H1 (cell line): ENCODE measurements around the gene KANSL1L. TPM values are rescaled to one million over a fixed set of nuclear protein-coding genes. Genes with fewer than 3 reads are reported as not detected.

Experiments used
- GABPA ChIP-seq: IDR thresholded peaks from 2 replicates; pipeline ENCODE4 v1.6.1; 2011; ENCODE audit warnings: mild to moderate bottlenecking, low read length, moderate library complexity, borderline replicate concordance; ENCODE audit not compliant: insufficient read depth
- HDAC2 ChIP-seq, 2 experiments: fragments of 300-600 bp in 1 of 2; sonication (generic) in 1 of 2; IDR thresholded peaks; 2 replicates each; pipeline ENCODE4 v1.6.1; 2011 to 2012; ENCODE audit warnings: low read depth in 2 of 2, low read length in 2 of 2, mild to moderate bottlenecking in 2 of 2, moderate library complexity in 2 of 2, borderline replicate concordance in 1 of 2, inconsistent platforms in 1 of 2
- HDAC6 ChIP-seq: IDR thresholded peaks from one replicate; pipeline ENCODE4 v1.7.1; 2012; ENCODE audit warnings: low read depth, mild to moderate bottlenecking, inconsistent platforms, low read length, moderate library complexity
- NANOG ChIP-seq: IDR thresholded peaks from 2 replicates; pipeline ENCODE4 v1.6.1; 2011; ENCODE audit warnings: low read length, low read depth, mild to moderate bottlenecking, inconsistent platforms; ENCODE audit not compliant: insufficient read depth, poor library complexity, severe bottlenecking
- SUZ12 ChIP-seq: fragments of 200-600 bp; sonication (generic); IDR thresholded peaks from 2 replicates; pipeline ENCODE4 v1.6.1; 2012; ENCODE audit warnings: mild to moderate bottlenecking, inconsistent platforms, low read length, moderate library complexity, mixed read lengths
- TEAD4 ChIP-seq: IDR thresholded peaks from 2 replicates; pipeline ENCODE4 v1.6.1; 2012; ENCODE audit warnings: low read depth, low read length, inconsistent platforms, mixed read lengths
- YY1 ChIP-seq: IDR thresholded peaks from 2 replicates; pipeline ENCODE4 v1.6.1; 2011; ENCODE audit warnings: low read depth, mild to moderate bottlenecking, low read length
- polyA plus RNA-seq, 7 experiments: library from polyadenylated mRNA; depleted of rRNA in 3 of 7; stranded (reverse) in 5 of 7; unstranded in 2 of 7; fragments of >200 nt in 5 of 7; fragments of 200-250 nt in 2 of 7; gene quantifications; 1 replicate in 5 of 7; 2 replicates in 1 of 7; 4 replicates in 1 of 7; pipeline versions ENCODE4 v1.2.1 to v1.2.3, GENCODE V29; 2011 to 2013; ENCODE audit warnings: missing spikeins in 2 of 7, mixed read lengths in 2 of 7
- total RNA-seq: library from RNA; stranded (reverse); fragmentation: NEBNext Ultra II Directional; extraction: Animal tissue kit (Norgen Biotek cat#: 25700); gene quantifications from 2 replicates; pipeline ENCODE4 v1.2.1, GENCODE V29; 2021
- TF ChIP-seq, protein P1 (sequence below): fragments of 300-600 bp; sonication (generic); IDR thresholded peaks from 2 replicates; pipeline ENCODE4 v1.7.1; 2012; ENCODE audit warnings: low read length, moderate library complexity, mild to moderate bottlenecking, inconsistent platforms; ENCODE audit not compliant: insufficient replicate concordance

Gene KANSL1L
- total and polyA plus RNA-seq, 2 of the 8 experiments (the other 6 are each of a cell fraction or from before 2014, with no cell fraction given): 5.4 to 17.2 TPM

DNA sequence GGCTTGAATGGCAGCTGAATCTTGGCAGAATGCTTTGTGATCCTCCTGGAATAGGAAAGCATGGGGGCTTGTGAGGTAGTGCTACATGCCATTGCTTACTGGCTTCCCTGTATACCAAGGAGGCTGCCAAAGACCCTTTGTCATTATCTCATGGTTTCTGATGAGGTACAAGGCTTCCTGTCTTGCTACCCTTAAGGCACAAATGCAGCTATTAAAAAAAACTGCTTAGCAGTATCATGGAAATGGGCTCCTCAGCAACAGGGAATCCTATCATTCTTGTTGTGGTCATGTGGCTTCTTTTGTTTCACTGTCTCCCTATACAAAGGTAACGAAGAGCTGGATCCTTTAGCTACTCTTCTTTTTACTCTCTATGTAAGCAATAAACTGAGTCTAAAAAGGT lies 6.6 kb upstream of the KANSL1L start (continued):
- TF ChIP-seq HDAC2 (IDR thresholded peaks at IDR 0.05; ENCODE audit: borderline replicate concordance in 1 of 2, low read depth in 2 of 2, low read length in 2 of 2) (no peak), NANOG (no peak), HDAC6 (no peak), SUZ12 (no peak), YY1 (0 out of 2 replicates have a peak, but pooled peaks have one; percentile 36), GABPA (no peak), TEAD4 (0 out of 2 replicates have a peak, but pooled peaks have one; percentile 20)
- TF ChIP-seq, protein P1, sequence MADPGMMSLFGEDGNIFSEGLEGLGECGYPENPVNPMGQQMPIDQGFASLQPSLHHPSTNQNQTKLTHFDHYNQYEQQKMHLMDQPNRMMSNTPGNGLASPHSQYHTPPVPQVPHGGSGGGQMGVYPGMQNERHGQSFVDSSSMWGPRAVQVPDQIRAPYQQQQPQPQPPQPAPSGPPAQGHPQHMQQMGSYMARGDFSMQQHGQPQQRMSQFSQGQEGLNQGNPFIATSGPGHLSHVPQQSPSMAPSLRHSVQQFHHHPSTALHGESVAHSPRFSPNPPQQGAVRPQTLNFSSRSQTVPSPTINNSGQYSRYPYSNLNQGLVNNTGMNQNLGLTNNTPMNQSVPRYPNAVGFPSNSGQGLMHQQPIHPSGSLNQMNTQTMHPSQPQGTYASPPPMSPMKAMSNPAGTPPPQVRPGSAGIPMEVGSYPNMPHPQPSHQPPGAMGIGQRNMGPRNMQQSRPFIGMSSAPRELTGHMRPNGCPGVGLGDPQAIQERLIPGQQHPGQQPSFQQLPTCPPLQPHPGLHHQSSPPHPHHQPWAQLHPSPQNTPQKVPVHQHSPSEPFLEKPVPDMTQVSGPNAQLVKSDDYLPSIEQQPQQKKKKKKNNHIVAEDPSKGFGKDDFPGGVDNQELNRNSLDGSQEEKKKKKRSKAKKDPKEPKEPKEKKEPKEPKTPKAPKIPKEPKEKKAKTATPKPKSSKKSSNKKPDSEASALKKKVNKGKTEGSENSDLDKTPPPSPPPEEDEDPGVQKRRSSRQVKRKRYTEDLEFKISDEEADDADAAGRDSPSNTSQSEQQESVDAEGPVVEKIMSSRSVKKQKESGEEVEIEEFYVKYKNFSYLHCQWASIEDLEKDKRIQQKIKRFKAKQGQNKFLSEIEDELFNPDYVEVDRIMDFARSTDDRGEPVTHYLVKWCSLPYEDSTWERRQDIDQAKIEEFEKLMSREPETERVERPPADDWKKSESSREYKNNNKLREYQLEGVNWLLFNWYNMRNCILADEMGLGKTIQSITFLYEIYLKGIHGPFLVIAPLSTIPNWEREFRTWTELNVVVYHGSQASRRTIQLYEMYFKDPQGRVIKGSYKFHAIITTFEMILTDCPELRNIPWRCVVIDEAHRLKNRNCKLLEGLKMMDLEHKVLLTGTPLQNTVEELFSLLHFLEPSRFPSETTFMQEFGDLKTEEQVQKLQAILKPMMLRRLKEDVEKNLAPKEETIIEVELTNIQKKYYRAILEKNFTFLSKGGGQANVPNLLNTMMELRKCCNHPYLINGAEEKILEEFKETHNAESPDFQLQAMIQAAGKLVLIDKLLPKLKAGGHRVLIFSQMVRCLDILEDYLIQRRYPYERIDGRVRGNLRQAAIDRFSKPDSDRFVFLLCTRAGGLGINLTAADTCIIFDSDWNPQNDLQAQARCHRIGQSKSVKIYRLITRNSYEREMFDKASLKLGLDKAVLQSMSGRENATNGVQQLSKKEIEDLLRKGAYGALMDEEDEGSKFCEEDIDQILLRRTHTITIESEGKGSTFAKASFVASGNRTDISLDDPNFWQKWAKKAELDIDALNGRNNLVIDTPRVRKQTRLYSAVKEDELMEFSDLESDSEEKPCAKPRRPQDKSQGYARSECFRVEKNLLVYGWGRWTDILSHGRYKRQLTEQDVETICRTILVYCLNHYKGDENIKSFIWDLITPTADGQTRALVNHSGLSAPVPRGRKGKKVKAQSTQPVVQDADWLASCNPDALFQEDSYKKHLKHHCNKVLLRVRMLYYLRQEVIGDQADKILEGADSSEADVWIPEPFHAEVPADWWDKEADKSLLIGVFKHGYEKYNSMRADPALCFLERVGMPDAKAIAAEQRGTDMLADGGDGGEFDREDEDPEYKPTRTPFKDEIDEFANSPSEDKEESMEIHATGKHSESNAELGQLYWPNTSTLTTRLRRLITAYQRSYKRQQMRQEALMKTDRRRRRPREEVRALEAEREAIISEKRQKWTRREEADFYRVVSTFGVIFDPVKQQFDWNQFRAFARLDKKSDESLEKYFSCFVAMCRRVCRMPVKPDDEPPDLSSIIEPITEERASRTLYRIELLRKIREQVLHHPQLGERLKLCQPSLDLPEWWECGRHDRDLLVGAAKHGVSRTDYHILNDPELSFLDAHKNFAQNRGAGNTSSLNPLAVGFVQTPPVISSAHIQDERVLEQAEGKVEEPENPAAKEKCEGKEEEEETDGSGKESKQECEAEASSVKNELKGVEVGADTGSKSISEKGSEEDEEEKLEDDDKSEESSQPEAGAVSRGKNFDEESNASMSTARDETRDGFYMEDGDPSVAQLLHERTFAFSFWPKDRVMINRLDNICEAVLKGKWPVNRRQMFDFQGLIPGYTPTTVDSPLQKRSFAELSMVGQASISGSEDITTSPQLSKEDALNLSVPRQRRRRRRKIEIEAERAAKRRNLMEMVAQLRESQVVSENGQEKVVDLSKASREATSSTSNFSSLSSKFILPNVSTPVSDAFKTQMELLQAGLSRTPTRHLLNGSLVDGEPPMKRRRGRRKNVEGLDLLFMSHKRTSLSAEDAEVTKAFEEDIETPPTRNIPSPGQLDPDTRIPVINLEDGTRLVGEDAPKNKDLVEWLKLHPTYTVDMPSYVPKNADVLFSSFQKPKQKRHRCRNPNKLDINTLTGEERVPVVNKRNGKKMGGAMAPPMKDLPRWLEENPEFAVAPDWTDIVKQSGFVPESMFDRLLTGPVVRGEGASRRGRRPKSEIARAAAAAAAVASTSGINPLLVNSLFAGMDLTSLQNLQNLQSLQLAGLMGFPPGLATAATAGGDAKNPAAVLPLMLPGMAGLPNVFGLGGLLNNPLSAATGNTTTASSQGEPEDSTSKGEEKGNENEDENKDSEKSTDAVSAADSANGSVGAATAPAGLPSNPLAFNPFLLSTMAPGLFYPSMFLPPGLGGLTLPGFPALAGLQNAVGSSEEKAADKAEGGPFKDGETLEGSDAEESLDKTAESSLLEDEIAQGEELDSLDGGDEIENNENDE: peak; percentile 82
